ENCODE data around the gene MYO7A. TPM values are rescaled to one million over a fixed set of nuclear protein-coding genes. Genes with fewer than 3 reads are reported as not detected.

The MYO7A gene
- total and polyA plus RNA-seq, 2 experiments from 2014 or later, result 1.8 to 5.4 TPM

DNA sequence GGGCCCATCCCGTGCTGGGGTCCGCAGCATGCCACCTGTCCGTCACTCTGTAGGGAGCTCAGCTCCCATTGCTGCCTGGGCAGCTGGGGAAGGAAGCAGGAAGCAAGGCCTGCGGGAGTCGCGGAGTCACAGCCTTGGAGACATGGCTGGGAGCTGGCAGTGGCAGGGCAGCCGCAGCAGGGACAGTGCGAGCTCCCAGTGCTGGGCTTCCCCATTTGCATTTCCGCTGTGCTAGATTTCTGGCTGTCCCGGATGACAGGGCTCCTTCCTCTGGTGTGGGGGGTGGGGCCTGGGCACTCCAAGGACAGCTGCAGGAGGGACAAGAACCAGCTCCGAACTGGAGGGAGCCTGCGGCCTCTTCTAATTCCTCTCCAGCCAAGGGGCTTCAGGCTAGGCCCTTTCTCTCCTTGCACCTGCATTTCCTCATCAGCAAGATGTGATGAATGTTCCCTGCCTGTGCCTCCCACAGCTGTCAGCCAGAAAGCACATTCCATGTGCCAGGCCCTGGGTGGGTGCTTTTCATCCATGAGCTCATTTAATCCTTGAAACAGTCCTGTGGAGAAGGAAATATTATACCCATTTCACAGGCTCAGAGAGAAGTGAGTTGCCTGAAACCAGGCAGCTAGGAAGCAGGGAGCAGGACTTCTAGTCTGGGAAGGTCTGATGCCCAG, 48.0 kb downstream of the MYO7A start:
- peak overlapping the region; percentile 28; the same call in 1 of the 3 replicates for H3K4me3 Mint-ChIP-seq
- Histone ChIP-seq H2AFZ (peak overlapping the region; percentile 90), H3K79me2 (replicated peaks; ENCODE audit: insufficient read depth) (no peaks in the 10 kb centered on the region), H3K27ac (ENCODE audit: low read depth) (no peak overlapping the region), H3K36me3 (ENCODE audit: insufficient read depth) (no peaks in the 10 kb centered on the region), H4K20me1 (replicated peaks; ENCODE audit: insufficient read depth) (no peaks in the 10 kb centered on the region), H3K27me3 (ENCODE audit: insufficient read depth) (no peaks in the 10 kb centered on the region), H3K4me3 (peak overlapping the region; percentile 20; the same call in 1 of the 2 replicates), H3K9me2 (ENCODE audit: insufficient read depth) (0 out of 2 replicates have a peak, but pooled peaks cover 2% of the 10 kb centered on the region), H3K4me2 (peak overlapping the region; percentile 69), H3F3A (replicated peaks; ENCODE audit: low read depth) (no peaks in the 10 kb centered on the region), H3K4me1 (ENCODE audit: insufficient read depth) (peaks cover 32% of the 10 kb centered on the region)
- H3K9me3 Mint-ChIP-seq, result peaks cover 5% of the 10 kb centered on the region; the same call in 2 of the 3 replicates
- ATAC-seq, result peak; percentile 58
- peaks cover 55% of the 10 kb centered on the region for H3K4me1 Mint-ChIP-seq
- H3K27ac Mint-ChIP-seq, result peak overlapping the region; percentile 52
- no peaks in the 10 kb centered on the region; the same call in 2 of the 3 replicates for H3K36me3 Mint-ChIP-seq (ENCODE audit: low read depth)
- TF ChIP-seq POLR2AphosphoS5 (IDR thresholded peaks at IDR 0.05; ENCODE audit: low read depth) (0 out of 2 replicates have a peak, but pooled peaks have one; percentile 27), ZNF331 (CRISPR knock-in tag; IDR thresholded peaks at IDR 0.05; ENCODE audit: low read depth) (no peak), STAT1 (IDR thresholded peaks at IDR 0.05; ENCODE audit: unreplicated experiment) (no peak), NANOG (IDR thresholded peaks at IDR 0.05; ENCODE audit: borderline replicate concordance) (0 out of 2 replicates have a peak, but pooled peaks have one; percentile 8), CREB1 (CRISPR knock-in tag; IDR thresholded peaks at IDR 0.05; ENCODE audit: low read depth) (no peak)
- TF ChIP-seq, protein P1, sequence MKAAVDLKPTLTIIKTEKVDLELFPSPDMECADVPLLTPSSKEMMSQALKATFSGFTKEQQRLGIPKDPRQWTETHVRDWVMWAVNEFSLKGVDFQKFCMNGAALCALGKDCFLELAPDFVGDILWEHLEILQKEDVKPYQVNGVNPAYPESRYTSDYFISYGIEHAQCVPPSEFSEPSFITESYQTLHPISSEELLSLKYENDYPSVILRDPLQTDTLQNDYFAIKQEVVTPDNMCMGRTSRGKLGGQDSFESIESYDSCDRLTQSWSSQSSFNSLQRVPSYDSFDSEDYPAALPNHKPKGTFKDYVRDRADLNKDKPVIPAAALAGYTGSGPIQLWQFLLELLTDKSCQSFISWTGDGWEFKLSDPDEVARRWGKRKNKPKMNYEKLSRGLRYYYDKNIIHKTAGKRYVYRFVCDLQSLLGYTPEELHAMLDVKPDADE (IDR thresholded peaks at IDR 0.05), result peak; percentile 61; the same call in 1 of the 2 replicates
- H3K27me3 Mint-ChIP-seq (ENCODE audit: insufficient read depth, low read depth, poor library complexity), result peaks cover 24% of the 10 kb centered on the region
- DNase-seq (ENCODE audit: low spot score), result peak; percentile 72

DNA sequence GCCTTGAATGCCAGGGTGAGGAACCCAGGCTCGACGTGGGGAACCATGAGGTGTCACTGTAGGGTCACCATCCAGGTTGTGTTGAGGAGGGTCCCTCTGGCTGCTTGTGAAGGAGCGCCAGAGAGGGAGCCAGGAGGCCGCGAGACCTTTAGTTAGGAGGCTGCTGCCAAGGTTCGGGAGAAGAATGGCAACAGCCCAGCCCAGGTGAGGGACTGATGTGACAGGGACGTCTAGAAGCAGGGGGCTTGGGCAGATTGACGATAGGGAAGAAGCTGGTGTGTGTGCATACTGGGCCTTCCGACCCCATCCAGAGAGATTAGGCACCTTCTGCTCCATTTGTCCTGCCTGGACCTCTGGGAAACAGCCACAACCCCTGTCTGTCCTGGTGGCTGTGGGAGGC, 49.0 kb downstream of the MYO7A start:
- Mint-ChIP-seq H3K4me1 (peaks cover 46% of the 10 kb centered on the region), H3K9me3 (peaks cover 5% of the 10 kb centered on the region; the same call in 2 of the 3 replicates)
- no peak overlapping the region for H2AFZ ChIP-seq
- no peak for TF ChIP-seq JUNB (IDR thresholded peaks at IDR 0.05; ENCODE audit: unreplicated experiment)
- no peak for TF ChIP-seq ZNF331 (CRISPR knock-in tag; IDR thresholded peaks at IDR 0.05; ENCODE audit: low read depth)
- TF ChIP-seq, protein P1 (IDR thresholded peaks at IDR 0.05), result no peak
- TF ChIP-seq, protein P2, sequence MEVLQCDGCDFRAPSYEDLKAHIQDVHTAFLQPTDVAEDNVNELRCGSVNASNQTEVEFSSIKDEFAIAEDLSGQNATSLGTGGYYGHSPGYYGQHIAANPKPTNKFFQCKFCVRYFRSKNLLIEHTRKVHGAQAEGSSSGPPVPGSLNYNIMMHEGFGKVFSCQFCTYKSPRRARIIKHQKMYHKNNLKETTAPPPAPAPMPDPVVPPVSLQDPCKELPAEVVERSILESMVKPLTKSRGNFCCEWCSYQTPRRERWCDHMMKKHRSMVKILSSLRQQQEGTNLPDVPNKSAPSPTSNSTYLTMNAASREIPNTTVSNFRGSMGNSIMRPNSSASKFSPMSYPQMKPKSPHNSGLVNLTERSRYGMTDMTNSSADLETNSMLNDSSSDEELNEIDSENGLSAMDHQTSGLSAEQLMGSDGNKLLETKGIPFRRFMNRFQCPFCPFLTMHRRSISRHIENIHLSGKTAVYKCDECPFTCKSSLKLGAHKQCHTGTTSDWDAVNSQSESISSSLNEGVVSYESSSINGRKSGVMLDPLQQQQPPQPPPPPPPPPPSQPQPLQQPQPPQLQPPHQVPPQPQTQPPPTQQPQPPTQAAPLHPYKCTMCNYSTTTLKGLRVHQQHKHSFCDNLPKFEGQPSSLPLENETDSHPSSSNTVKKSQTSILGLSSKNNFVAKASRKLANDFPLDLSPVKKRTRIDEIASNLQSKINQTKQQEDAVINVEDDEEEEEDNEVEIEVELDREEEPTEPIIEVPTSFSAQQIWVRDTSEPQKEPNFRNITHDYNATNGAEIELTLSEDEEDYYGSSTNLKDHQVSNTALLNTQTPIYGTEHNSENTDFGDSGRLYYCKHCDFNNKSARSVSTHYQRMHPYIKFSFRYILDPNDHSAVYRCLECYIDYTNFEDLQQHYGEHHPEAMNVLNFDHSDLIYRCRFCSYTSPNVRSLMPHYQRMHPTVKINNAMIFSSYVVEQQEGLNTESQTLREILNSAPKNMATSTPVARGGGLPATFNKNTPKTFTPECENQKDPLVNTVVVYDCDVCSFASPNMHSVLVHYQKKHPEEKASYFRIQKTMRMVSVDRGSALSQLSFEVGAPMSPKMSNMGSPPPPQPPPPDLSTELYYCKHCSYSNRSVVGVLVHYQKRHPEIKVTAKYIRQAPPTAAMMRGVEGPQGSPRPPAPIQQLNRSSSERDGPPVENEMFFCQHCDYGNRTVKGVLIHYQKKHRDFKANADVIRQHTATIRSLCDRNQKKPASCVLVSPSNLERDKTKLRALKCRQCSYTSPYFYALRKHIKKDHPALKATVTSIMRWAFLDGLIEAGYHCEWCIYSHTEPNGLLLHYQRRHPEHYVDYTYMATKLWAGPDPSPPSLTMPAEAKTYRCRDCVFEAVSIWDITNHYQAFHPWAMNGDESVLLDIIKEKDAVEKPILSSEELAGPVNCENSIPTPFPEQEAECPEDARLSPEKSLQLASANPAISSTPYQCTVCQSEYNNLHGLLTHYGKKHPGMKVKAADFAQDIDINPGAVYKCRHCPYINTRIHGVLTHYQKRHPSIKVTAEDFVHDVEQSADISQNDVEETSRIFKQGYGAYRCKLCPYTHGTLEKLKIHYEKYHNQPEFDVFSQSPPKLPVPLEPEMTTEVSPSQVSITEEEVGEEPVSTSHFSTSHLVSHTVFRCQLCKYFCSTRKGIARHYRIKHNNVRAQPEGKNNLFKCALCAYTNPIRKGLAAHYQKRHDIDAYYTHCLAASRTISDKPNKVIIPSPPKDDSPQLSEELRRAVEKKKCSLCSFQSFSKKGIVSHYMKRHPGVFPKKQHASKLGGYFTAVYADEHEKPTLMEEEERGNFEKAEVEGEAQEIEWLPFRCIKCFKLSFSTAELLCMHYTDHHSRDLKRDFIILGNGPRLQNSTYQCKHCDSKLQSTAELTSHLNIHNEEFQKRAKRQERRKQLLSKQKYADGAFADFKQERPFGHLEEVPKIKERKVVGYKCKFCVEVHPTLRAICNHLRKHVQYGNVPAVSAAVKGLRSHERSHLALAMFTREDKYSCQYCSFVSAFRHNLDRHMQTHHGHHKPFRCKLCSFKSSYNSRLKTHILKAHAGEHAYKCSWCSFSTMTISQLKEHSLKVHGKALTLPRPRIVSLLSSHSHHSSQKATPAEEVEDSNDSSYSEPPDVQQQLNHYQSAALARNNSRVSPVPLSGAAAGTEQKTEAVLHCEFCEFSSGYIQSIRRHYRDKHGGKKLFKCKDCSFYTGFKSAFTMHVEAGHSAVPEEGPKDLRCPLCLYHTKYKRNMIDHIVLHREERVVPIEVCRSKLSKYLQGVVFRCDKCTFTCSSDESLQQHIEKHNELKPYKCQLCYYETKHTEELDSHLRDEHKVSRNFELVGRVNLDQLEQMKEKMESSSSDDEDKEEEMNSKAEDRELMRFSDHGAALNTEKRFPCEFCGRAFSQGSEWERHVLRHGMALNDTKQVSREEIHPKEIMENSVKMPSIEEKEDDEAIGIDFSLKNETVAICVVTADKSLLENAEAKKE (CRISPR knock-in tag; IDR thresholded peaks at IDR 0.05), result no peak
- no peak for TF ChIP-seq ZNF114 (CRISPR knock-in tag; IDR thresholded peaks at IDR 0.05)

More for the DNA sequence above, 49.0 kb downstream of the MYO7A start:
- DNase-seq (ENCODE audit: low spot score) (no peak), ATAC-seq (no peak)
- H3K27ac ChIP-seq (ENCODE audit: low read depth), result no peak overlapping the region
- H3K4me3 Mint-ChIP-seq, result no peak overlapping the region
- peaks cover 23% of the 10 kb centered on the region for H3K4me1 ChIP-seq (ENCODE audit: insufficient read depth)
- 0 out of 2 replicates have a peak, but pooled peaks cover 2% of the 10 kb centered on the region for H3K9me2 ChIP-seq (ENCODE audit: insufficient read depth)
- no peaks in the 10 kb centered on the region for H3F3A ChIP-seq (replicated peaks; ENCODE audit: low read depth)
- peaks cover 24% of the 10 kb centered on the region for H3K27me3 Mint-ChIP-seq (ENCODE audit: insufficient read depth, low read depth, poor library complexity)
- H3K4me2 ChIP-seq, result no peak overlapping the region
- no peaks in the 10 kb centered on the region for H3K36me3 ChIP-seq (ENCODE audit: insufficient read depth)
- no peaks in the 10 kb centered on the region for H3K27me3 ChIP-seq (ENCODE audit: insufficient read depth)
- H3K79me2 ChIP-seq (replicated peaks; ENCODE audit: insufficient read depth), result no peaks in the 10 kb centered on the region
- no peaks in the 10 kb centered on the region; the same call in 2 of the 3 replicates for H3K36me3 Mint-ChIP-seq (ENCODE audit: low read depth)
- no peak overlapping the region for H3K4me3 ChIP-seq
- no peaks in the 10 kb centered on the region for H4K20me1 ChIP-seq (replicated peaks; ENCODE audit: insufficient read depth)
- H3K27ac Mint-ChIP-seq, result no peak overlapping the region
